Activated CD4-positive, alpha-beta T cell treated with anti-CD3 and anti-CD28 coated beads, Interleukin-2, amount 10 ng/mL, durations not matched to agents 24 days and 14 days (primary cell): ENCODE results near the gene PRUNE2. TPM values are rescaled to one million over a fixed set of nuclear protein-coding genes. Genes with fewer than 3 reads are reported as not detected.

ENCODE experiments used
- DNase-seq: peaks from one replicate; pipeline ENCODE4 v3.0.0; 2022
- H3K27ac Mint-ChIP-seq: one replicate; pipeline ENCODE4 v1.8.0; 2022; ENCODE audit warnings: mild to moderate bottlenecking, mixed read lengths
- H3K27me3 Mint-ChIP-seq: one replicate; pipeline ENCODE4 v1.8.0; 2022; ENCODE audit warnings: mixed read lengths
- H3K36me3 Mint-ChIP-seq: one replicate; pipeline ENCODE4 v1.8.0; 2022; ENCODE audit warnings: low read depth, mild to moderate bottlenecking, mixed read lengths
- H3K4me1 Mint-ChIP-seq: one replicate; pipeline ENCODE4 v1.8.0; 2021; ENCODE audit warnings: mixed read lengths
- H3K4me3 Mint-ChIP-seq: one replicate; pipeline ENCODE4 v1.8.0; 2022; ENCODE audit warnings: mild to moderate bottlenecking, moderate library complexity, mixed read lengths
- H3K9me3 Mint-ChIP-seq: one replicate; pipeline ENCODE4 v1.8.0; 2021; ENCODE audit warnings: mixed read lengths
- intact Hi-C: fragments of 100-400 bp; cut with micrococcal nuclease; formaldehyde crosslinking; loops from one replicate; pipeline ENCODE4 v1.15.1; 2023
- total RNA-seq: library from RNA; stranded (reverse); gene quantifications from 2 replicates; pipeline ENCODE4 v1.2.3, GENCODE V29; 2022

PRUNE2 gene
- total RNA-seq, 1 donor from 2014 or later = 0.40 TPM

DNA sequence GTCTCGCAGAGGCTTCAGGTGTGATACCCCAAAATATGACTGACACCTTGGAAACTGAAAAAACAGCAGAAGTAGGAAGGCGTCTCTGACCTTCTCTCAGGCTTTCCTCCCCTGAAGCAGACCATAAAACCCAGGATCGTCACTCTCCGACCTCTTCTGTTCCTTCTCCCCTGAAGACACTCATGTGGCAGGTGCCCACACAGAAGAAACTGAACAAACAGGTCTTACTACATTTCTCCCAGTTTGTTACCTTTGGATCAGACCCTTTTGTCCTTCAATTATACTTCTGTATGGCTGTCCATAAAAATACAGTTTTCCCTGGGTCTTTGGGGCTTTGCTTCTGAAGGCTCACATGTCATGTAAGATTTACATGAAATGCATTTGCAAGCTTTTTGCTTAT, 10.3 kb upstream of the PRUNE2 start:
- Mint-ChIP-seq H3K4me3 (no peak overlapping the region), H3K36me3 (no peaks in the 10 kb centered on the region), H3K27me3 (peaks cover 5% of the 10 kb centered on the region), H3K4me1 (peaks cover 2% of the 10 kb centered on the region), H3K27ac (no peak overlapping the region), H3K9me3 (peaks cover 6% of the 10 kb centered on the region)
- intact Hi-C loops = no loop called here
- DNase-seq = no peak

DNA sequence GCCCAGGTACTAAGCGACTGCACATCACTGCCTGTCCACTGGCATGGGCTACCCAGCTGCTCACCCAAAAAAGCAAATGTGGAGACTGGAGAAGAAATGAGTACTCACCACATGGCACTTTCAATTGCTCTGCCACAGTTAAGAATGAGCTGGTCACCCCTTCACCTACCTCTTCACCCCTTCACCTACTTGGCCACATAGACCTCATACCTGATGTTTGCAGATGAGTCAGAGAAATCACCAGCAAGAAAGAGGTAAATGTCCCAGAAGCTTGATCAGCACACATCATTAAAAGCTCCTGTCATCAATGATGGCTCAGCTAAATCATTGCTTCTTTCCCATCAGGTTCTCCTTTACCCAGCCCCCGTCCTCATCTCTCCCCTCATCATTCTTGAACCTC, 7.6 kb upstream of the PRUNE2 start:
- Mint-ChIP-seq H3K27me3 (peaks cover 13% of the 10 kb centered on the region), H3K4me1 (peaks cover 2% of the 10 kb centered on the region), H3K9me3 (peaks cover 6% of the 10 kb centered on the region), H3K36me3 (no peaks in the 10 kb centered on the region), H3K27ac (no peak overlapping the region), H3K4me3 (no peak overlapping the region)
- no peak for DNase-seq
- intact Hi-C loops = no loop called here

DNA sequence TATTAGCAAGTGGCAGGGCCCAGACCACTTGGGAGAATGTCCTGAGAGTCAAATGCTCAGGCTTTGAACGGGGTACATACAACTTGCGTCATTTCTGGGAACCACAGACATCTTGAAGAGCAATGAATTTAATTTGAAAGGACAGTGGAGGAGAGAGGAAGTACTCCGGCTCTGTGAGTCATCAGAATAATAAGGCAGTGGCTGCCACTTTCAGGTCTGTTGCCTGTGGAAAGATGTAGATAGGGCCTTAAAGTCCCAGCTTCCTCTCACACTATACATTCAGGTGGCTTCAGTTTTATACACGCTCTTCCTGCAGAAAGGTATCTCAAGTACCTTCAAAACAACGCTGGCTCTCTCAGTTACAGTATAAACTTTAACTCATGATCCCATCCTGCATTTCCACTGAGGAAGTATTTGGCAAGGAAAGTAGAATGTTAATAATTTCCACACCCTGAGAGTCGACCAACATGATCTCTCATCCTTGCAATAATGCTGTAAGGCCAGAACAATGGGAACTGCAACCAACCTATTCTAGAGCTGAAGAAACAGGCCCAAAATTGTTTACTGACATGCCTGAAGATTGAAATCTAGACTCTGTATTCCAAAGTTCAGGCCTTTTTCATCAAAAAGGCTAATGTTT, 6.8 kb upstream of the PRUNE2 start:
- H3K9me3 Mint-ChIP-seq = peaks cover under 1% of the 10 kb centered on the region
- H3K4me1 Mint-ChIP-seq = peaks cover 2% of the 10 kb centered on the region
- intact Hi-C loops = no loop called here
- H3K4me3 Mint-ChIP-seq = no peak overlapping the region
- peaks cover 12% of the 10 kb centered on the region for H3K27me3 Mint-ChIP-seq
- H3K27ac Mint-ChIP-seq = no peak overlapping the region
- no peaks in the 10 kb centered on the region for H3K36me3 Mint-ChIP-seq
- no peak for DNase-seq

DNA sequence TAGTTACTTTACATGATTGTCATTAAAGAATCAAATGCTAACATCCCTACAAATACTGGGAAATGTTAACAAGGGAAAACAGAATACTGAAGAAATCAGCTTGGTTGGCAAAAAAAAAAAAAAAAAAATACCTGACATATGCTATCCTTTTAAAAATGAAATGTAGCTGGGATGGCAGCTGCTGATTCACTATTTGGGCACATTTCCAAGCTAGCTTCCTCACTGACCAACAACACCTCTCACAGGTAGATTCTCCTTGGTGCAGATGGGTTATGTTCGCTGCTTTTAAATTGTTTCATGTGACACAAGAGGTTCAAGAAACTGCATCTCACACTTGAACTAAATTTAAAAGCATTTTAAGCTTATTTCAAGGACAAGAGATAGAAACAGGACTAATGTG, 6.1 kb upstream of the PRUNE2 start:
- DNase-seq = no peak
- Mint-ChIP-seq H3K27ac (no peak overlapping the region), H3K9me3 (no peaks in the 10 kb centered on the region), H3K4me3 (no peak overlapping the region), H3K36me3 (no peaks in the 10 kb centered on the region), H3K27me3 (peaks cover 19% of the 10 kb centered on the region), H3K4me1 (peaks cover 2% of the 10 kb centered on the region)
- intact Hi-C loops = no loop called here

DNA sequence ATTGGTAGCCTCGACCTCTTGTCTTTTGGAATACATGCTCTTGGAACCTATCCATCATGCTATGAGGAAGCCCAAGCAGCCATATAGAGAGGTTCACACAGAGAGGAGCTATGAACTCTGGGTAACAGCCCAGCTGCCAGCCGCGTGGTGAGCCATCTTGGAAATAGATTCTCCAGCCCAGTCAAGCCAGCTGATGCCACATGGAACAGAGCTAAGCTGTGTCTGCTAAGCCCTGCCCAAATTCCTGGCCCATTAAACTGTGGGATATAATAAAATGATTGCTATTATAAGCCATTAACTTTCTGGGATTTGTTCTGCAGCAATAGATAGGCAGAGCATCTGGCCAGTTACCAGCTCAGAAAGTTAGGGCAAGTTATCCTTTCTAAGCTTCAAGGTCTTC, 4.9 kb upstream of the PRUNE2 start:
- Mint-ChIP-seq H3K4me1 (peaks cover 3% of the 10 kb centered on the region), H3K4me3 (no peak overlapping the region), H3K36me3 (no peaks in the 10 kb centered on the region), H3K27me3 (peaks cover 26% of the 10 kb centered on the region), H3K9me3 (no peaks in the 10 kb centered on the region), H3K27ac (no peak overlapping the region)
- no peak for DNase-seq
- intact Hi-C loops = no loop called here

DNA sequence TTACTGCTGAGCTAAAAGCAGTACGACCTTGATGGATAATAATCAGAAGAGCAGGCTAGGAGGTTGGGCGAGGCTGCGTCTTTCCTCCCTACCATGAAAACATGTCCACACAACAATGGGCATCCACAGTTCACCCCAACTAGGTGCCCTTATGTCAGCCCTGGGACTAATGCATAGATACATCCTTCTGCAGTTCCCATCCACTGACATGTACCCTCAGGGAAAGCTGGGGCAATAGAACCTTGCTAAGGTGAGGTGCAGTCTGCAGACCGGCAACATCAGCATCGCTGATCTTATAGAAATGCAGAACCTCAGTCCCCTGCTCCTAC, 697 bp upstream of the PRUNE2 start:
- Mint-ChIP-seq H3K27me3 (peaks cover 44% of the 10 kb centered on the region), H3K4me3 (no peak overlapping the region), H3K4me1 (peaks cover 1% of the 10 kb centered on the region), H3K9me3 (no peaks in the 10 kb centered on the region), H3K27ac (no peak overlapping the region), H3K36me3 (no peaks in the 10 kb centered on the region)
- no peak for DNase-seq
- intact Hi-C loops = loop anchor here (10.0 kb wide), 1 partner anchor 108 kb away; the partner anchor contains the start of gene FOXB2

DNA sequence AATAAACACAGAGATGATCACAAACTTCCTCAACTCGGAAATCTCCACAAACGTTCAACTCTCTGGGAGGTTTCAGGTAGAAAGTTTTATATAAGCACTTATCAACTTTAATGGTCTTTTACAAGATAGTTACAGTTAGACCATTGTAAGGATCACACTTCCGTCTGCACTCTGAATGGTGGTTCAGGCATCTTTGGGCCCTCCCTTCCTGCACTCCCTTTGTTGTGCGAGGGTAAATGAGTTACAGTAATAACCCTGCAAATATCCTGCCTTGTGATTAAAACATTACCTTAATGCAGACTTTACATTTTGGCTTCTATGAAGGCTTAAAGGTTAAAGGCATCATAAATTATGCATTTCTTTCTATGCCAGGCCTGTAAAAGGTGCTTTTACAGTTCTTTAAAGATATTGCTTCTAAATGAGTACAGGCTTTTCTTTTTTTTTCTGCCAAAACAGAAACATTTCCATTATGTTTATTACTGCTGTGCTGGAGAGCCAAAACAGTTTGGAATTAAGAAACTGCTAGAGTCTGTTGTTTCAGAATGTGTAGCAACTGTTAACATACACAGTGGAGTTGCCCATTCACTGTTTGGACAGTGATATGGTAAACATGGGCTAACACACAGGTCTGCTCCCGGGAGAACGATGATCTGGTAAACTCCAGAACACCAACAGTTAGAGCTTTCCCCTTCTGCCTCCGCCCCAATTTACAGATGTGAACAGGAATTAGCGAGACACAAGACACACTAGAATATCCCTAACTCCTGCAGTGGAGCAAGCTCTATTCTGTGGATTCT, 1.1 kb downstream of the PRUNE2 start:
- intact Hi-C loops = loop anchor here (10.0 kb wide), 1 partner anchor 110 kb away; the partner anchor contains the start of gene FOXB2
- Mint-ChIP-seq H3K9me3 (no peaks in the 10 kb centered on the region), H3K27ac (no peak overlapping the region), H3K36me3 (no peaks in the 10 kb centered on the region), H3K4me1 (peaks cover 1% of the 10 kb centered on the region), H3K4me3 (no peak overlapping the region), H3K27me3 (peaks cover 48% of the 10 kb centered on the region)
- DNase-seq = no peak

DNA sequence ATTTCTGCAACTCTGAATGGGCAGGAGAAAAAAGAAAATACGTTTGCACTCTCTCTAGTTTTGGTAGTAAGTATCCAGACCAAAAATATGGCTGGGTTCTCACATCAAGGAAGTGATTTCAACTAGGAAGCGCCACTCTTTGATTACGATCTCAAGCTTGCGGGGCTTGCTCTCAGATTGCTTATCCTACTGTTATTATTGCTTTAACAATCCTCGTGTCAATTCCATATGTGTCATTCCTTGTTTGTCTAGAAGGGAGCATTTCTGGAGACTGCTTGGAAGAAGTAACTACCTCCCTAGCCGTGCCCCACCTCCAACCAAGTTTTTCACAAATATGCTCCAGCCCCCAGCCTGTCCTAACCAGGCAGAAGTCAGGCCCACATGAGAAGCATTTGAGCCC, 3.5 kb downstream of the PRUNE2 start:
- Mint-ChIP-seq H3K27me3 (peaks cover 36% of the 10 kb centered on the region), H3K4me1 (peaks cover 1% of the 10 kb centered on the region), H3K9me3 (no peaks in the 10 kb centered on the region), H3K4me3 (no peak overlapping the region), H3K27ac (no peak overlapping the region), H3K36me3 (no peaks in the 10 kb centered on the region)
- intact Hi-C loops = loop anchor here (10.0 kb wide), 1 partner anchor 112 kb away; the partner anchor contains the start of gene FOXB2
- no peak for DNase-seq

DNA sequence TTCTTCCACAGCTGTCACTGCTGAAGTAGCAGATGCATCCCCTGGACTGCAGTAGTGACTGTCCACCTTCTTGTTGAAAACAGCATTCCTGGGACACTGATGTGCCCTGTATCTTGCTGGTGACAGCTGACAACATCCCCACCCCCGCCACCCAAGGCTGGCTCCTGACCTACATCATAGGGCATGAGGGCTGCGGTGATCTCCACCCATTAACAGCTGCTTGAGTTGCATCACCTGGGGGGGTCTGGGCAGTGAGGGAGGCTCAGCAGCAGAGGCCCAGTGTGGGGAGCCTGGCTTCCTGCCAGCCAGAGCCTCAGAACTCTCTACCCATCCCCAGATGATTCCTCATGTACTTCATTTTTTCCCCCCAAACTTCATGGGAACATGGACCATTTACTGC, 4.1 kb downstream of the PRUNE2 start:
- Mint-ChIP-seq H3K36me3 (no peaks in the 10 kb centered on the region), H3K27me3 (peaks cover 32% of the 10 kb centered on the region), H3K27ac (no peak overlapping the region), H3K4me3 (no peak overlapping the region), H3K4me1 (peaks cover 1% of the 10 kb centered on the region), H3K9me3 (no peaks in the 10 kb centered on the region)
- DNase-seq = no peak
- intact Hi-C loops = loop anchor here (10.0 kb wide), 1 partner anchor 113 kb away; the partner anchor contains the start of gene FOXB2

DNA sequence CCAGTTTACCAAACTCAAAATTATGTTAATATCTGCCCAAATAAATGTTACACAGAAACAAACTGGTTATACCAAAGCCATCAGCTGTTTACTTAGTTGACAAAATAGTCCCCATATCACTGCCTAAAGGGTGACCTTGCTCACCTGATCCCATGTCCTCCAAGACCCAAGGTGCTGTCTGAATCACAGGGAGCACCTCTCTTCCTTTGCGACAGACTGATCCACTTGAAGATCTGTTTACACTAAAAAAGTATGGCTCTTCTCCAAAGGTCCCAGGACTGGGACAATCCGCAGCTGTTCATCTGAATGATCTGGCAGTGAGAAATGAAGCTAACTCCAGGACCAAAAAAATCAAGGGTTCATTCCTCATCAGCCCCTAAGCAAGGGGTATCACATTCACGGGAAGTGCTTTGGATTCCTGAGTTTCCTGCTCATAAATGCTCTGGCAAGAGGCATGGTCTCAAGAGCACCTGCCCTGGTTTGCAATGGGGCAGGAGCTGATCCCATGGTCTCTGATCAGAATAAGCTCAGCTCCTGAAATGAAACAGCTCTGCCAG, 5.0 kb downstream of the PRUNE2 start:
- Mint-ChIP-seq H3K36me3 (no peaks in the 10 kb centered on the region), H3K27me3 (peaks cover 26% of the 10 kb centered on the region), H3K4me1 (no peaks in the 10 kb centered on the region), H3K9me3 (no peaks in the 10 kb centered on the region), H3K27ac (no peak overlapping the region), H3K4me3 (no peak overlapping the region)
- DNase-seq = no peak
- intact Hi-C loops = loop anchor here (10.0 kb wide), 1 partner anchor 114 kb away; the partner anchor contains the start of gene FOXB2

DNA sequence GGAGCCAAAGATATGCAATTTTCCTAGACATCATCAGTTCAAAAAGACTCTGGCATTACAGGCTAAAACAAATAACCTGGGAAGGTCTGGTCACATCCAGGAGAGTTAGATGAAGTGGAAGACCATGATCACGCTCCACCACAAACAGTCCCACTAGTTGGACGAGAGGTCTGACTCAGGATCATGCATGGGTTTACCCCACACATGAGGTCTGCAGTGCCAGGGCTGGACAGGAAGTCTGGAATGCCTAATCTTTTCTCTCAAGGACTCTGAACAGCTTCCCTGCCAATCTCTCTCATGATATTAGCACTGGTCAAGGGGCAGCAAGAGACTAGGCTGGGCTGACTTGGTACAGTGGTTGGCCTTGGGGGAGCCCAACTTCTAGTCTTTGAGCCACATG, 7.1 kb downstream of the PRUNE2 start:
- Mint-ChIP-seq H3K27ac (no peak overlapping the region), H3K9me3 (no peaks in the 10 kb centered on the region), H3K27me3 (peaks cover 8% of the 10 kb centered on the region), H3K4me1 (no peaks in the 10 kb centered on the region), H3K36me3 (no peaks in the 10 kb centered on the region), H3K4me3 (no peak overlapping the region)
- DNase-seq = no peak
- intact Hi-C loops = no loop called here

DNA sequence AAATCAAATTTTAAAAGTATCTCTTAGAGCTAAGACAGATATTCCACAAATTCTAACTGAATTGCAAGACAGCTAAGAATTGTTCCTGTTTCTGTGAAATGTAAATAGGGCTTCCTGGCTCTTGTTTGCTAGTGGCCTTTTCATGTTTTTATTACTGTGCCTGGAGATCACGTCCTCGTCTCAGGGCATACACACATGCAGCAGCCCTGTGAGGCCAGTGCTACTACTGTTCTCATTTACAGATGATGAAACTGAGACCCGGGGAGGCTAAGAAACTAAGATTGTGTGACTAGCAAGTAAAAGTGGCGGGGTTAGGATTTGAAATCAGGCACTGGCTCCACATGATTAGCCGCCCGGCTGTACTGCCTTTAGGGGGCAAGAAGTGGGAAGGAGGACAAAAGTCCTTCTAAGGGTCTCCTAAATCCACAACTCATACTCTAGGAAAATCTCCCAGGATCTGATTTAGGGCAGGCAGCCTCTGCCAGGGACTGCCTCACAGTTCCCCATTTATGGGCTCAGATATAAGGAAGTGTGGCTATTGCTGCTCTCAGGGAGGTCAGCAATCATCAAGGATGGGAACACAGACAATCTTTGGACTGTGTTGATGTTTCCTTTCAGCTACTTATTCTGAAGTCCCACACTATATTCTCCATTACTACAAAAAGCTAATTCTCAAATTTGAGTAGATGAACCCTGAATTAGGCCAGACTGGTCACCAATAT, 7.9 kb downstream of the PRUNE2 start:
- no peak overlapping the region for H3K27ac Mint-ChIP-seq
- intact Hi-C loops = no loop called here
- H3K27me3 Mint-ChIP-seq = peaks cover 8% of the 10 kb centered on the region
- no peaks in the 10 kb centered on the region for H3K9me3 Mint-ChIP-seq
- DNase-seq = no peak
- H3K36me3 Mint-ChIP-seq = no peaks in the 10 kb centered on the region
- no peak overlapping the region for H3K4me3 Mint-ChIP-seq
- H3K4me1 Mint-ChIP-seq = no peaks in the 10 kb centered on the region

DNA sequence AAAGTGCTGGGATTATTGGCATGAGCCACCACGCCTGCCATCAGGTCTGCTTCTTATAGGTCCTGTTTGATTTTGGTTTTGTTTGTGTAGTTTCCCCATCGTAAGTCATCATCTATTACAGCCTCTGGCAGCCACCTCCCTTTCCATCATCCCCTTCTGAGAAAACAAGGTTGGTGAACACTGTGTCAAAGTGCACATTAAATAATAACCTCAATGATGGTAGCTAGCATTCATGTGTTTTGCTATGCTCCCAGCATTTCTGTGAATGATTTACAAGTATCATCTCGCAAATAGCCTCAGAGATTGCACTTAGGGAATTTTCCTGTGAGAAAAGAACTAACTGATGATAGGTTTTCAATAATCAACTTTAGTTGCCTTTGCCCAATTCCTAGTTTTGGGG, 9.9 kb downstream of the PRUNE2 start:
- H3K4me1 Mint-ChIP-seq = no peaks in the 10 kb centered on the region
- H3K36me3 Mint-ChIP-seq = no peaks in the 10 kb centered on the region
- no peak overlapping the region for H3K4me3 Mint-ChIP-seq
- H3K27ac Mint-ChIP-seq = no peak overlapping the region
- DNase-seq = no peak
- H3K27me3 Mint-ChIP-seq = peaks cover 4% of the 10 kb centered on the region
- no peaks in the 10 kb centered on the region for H3K9me3 Mint-ChIP-seq
- intact Hi-C loops = no loop called here

DNA sequence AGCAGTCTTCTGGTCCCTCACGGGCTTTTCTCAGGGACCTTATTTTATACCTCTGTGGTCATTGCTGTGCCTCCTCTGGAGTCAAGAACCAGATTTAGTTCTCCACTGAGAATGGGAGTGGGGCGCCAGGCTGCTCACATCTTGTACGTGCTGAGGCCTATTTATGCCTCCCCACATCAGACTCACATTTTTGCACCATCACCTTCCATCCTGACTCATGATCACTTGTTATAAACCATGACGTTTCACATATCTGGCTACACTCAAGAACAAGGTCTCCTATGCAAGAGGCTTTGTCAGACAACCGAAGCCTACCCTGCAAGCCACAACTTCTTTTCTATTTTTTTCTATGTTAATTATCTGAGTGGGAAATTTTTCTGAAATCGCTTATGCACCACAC, 10.7 kb downstream of the PRUNE2 start:
- Mint-ChIP-seq H3K27me3 (no peaks in the 10 kb centered on the region), H3K4me3 (no peak overlapping the region), H3K27ac (no peak overlapping the region), H3K4me1 (no peaks in the 10 kb centered on the region), H3K36me3 (no peaks in the 10 kb centered on the region), H3K9me3 (no peaks in the 10 kb centered on the region)
- no peak for DNase-seq
- intact Hi-C loops = no loop called here
